Ovary (tissue), 1 donor: ENCODE data around the gene WDR1.

ENCODE experiments used
- EP300 ChIP-seq: sonication (generic); formaldehyde crosslinking; IDR thresholded peaks from one replicate; pipeline ENCODE4 v1.6.1; 2017; ENCODE audit warnings: antibody characterized with exemption
- POLR2A ChIP-seq: fragments of 450-650 bp; IDR thresholded peaks from one replicate; pipeline ENCODE4 v1.6.1; 2017; ENCODE audit warnings: antibody characterized with exemption, mild to moderate bottlenecking, moderate library complexity

DNA sequence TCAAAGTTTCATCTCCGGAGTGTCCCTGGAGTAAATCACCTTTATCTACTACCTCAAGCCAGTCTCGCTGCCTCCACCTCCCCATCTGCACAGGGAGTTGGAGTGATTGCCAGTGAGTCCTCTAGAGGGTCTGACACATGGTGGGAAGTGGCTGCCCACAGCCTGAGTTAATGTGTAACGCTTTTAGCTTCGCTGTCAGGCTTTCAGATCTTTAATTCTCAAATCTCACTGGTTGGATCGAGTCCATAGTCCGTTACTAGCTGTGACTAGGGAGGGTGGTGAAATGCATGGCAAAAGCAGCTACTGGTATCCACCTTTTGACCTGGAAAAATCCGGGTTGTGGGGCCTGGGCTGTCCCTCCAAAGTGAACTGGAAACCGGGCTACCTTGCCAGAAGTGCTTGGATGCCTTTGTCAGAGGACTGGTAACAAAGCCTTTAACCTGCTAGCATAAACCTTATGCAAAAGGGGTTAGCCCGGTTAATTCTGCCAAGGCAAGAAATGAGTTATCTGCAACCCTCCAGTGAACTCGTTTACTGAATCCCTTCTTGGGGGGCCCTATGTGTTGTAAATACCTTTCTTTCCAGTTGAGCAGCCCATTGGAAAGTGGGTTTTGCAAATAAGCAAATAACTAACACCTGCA, 5.1 kb upstream of the WDR1 start:
- TF ChIP-seq EP300 (no peak), POLR2A (no peak)
